Fibroblast of lung (primary cell): ENCODE results near the gene CST4.

Experiments used
- EZH2 ChIP-seq: IDR thresholded peaks from 2 replicates; pipeline ENCODE4 v1.5.1; 2012; ENCODE audit warnings: low read length, control low read depth, mild to moderate bottlenecking; ENCODE audit errors: missing control alignments
- TF ChIP-seq, protein P1 (sequence below), 2 donors: IDR thresholded peaks in 1 of 2; conservative IDR thresholded peaks in 1 of 2; 1 replicate in 1 of 2; 2 replicates in 1 of 2; pipeline ENCODE4 v1.5.1; 2011 to 2012; ENCODE audit warnings: low read length in 2 of 2, control low read depth in 1 of 2, inconsistent platforms in 1 of 2, low read depth in 1 of 2, mild to moderate bottlenecking in 1 of 2

DNA sequence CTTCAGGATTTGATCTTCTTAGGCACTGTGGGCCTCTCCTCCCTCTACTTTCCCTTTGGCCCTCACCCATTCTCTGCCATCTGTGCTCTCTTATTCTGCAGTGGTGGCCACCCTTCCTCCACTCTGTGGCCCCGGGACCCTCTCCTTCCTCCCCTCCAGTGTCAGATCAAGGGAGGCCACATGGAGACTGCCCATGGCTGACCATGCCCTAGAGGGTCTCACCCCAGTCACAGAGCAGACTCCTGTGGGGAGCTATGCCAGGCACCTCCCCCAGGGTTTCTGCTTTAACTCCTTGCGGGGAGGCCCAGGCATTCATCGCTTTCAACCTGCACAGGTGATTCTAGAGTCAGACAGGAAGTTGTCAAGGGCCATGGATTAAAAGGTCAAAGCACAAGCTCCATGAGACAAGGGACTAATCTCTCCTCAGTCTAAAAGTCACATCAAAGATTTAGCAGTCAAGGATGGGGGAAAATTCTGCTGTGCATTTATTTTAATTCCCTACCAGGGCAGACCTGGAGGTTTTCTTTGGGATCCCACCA lies 35.4 kb downstream of the CST4 start:
- TF ChIP-seq, protein P1, sequence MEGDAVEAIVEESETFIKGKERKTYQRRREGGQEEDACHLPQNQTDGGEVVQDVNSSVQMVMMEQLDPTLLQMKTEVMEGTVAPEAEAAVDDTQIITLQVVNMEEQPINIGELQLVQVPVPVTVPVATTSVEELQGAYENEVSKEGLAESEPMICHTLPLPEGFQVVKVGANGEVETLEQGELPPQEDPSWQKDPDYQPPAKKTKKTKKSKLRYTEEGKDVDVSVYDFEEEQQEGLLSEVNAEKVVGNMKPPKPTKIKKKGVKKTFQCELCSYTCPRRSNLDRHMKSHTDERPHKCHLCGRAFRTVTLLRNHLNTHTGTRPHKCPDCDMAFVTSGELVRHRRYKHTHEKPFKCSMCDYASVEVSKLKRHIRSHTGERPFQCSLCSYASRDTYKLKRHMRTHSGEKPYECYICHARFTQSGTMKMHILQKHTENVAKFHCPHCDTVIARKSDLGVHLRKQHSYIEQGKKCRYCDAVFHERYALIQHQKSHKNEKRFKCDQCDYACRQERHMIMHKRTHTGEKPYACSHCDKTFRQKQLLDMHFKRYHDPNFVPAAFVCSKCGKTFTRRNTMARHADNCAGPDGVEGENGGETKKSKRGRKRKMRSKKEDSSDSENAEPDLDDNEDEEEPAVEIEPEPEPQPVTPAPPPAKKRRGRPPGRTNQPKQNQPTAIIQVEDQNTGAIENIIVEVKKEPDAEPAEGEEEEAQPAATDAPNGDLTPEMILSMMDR (conservative IDR thresholded peaks at IDR 0.05 in 1 of 2, IDR thresholded peaks at IDR 0.05 in 1 of 2; ENCODE audit: low read depth in 1 of 2, low read length in 2 of 2), result no peak
- no peak for TF ChIP-seq EZH2
